Limb (tissue), 2 donors: Measurements from ENCODE around the gene CDC123.
"Not testable (repeated sequence)": the region's sequence is repeated elsewhere in the genome, so short reads cannot be mapped to it uniquely, and the experiment has no call there.

Experiments
- DNase-seq, 2 donors: peaks; one replicate each; pipeline ENCODE4 v3.0.0-alpha.2; 2016; ENCODE audit errors: extremely low spot score in 2 of 2

CDC123 gene

GRCh38 chr10:12195603-12196506, at the start of gene CDC123, which contains the start of gene NUDT5:
TSS of gene CDC123 (plus strand) at chr10:12196188. CDS start at chr10:12196246, 58 bp downstream.
TSS of gene NUDT5 (minus strand) at chr10:12195891. CDS start at chr10:12186291, 9,600 bp downstream.
- peak; percentile 91 to 92 for DNase-seq

GRCh38 chr10:12150163-12150562, 45.8 kb upstream of the CDC123 start:
- DNase-seq, result no peak

DNA sequence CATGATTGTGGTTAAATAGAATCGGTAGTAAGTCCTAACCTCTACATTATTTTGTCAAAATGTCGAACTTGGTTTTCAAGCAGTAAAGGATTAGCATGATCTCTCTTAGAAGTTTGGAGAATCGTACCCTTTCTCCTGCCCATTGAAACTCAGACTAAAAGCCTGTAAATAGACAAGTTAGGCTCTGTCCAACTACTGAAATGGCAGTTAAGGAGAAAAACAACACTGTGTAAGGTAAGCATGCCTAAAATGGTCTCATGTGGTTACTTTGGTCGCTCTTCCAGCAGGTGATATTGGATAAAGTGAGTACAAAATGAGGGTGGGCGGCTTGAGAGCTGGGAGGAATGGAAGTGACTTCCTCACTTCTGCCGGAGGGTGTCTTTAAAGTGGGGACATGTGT, 41.5 kb upstream of the CDC123 start:
- DNase-seq, result no peak

DNA sequence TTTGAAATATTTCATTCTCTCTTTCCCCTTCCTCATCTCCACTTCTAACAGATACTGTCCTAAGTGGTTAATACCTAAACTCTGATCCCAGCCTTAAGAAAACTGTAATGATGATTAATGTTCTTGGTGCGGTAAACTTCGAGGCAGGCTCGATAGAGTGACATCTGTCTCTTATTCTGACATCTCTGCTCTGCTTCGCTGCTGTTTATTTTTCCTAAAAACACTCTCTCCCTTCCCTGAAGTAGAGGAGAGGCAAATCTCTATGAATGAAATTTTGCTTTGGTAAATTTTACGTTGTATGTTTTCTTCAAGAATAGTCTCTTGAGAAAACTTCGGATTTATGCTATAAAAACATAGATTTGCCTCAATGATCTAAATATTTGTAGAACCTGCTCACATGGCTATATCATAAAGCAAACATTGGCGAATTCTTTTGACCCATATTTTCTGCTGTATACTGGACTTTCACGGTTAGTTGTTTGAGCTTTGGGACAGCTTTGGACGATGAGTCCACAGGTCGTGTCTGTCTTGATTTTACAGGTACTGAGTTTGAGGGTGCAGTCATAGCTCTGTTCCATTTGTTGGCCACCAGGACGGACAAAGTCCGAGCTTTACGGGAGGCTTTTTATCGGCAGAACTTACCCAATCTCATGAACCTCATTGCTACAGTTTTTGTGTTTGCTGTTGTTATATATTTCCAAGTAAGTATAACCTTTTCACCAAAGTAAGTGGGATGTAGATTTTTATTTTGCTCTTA, 39.4 kb upstream of the CDC123 start:
- DNase-seq, result no peak

DNA sequence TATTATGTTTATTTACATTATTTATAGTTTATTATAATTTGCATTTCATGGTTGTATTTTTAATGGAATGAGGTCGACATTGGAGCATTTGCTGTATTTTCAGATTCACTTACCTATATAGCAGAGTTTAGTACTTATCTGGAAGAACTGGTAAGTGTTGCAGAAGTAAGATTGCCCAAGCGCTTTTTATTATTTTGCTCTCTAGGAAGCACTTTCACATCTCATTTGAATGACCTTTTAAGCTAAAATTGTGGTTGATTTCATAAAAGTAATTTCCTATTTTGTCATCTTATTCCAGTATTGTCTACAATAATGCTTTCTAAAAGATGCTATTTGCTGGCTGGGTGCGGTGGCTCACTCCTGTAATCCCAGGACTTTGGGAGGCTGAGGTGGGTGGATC, 37.9 kb upstream of the CDC123 start:
- DNase-seq, result no peak

DNA sequence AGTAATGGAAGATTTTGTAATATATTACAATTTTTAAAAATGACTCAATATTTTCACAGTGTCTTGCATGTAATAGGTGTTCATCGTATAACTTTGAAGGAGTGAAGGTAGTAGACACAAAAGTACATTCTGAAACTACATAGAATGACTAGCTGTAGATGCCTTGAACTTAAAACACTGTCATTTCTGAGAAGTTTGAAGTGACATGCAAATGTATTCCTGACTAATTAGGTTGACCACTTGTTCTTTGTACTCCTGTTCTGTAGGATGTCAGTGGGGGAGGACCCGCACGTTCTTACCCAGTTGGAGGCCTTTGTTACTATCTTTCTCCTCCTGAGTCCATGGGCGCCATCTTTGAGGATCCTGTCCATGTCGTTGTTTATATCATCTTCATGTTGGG, 35.3 kb upstream of the CDC123 start:
- DNase-seq, result no peak

- DNase-seq, result no peak
Measured at GRCh38 chr10:12162927-12163326, 33.1 kb upstream of the CDC123 start.

DNA sequence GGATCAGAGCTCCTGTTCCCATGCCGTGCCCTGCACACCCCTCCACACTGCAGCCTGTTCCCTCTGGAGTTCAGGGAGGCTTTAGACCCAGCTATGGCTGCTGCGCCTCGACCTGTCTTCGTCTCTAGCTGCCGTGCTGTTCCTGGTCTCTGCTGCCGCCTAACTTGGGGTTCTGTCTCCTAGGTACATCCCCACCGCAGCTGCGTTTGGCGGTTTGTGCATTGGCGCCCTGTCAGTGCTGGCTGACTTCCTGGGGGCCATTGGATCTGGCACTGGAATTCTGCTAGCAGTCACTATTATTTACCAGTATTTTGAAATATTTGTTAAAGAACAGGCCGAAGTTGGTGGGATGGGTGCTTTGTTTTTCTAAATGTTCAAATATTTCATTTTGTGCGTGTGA, 31.9 kb upstream of the CDC123 start:
- DNase-seq, result no peak

DNA sequence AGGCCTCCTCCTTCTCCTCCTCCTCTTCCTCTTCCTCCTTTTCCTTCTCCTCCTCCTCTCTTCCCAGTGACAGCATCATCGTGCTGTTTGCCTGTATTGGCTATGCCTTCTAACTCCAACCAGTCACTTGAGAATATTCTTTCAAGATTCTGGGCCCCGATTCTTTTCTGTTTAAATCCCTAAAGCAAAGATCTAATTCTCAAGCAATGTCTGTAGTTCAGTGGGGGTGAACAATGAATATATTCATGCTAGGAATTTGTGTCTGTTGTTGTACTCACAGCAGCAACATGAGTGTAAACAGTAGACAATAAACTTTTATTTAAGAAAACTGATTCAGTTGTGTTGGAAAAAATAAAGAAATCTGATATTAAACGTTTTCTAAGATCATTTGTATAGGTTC, 31.0 kb upstream of the CDC123 start:
- no peak for DNase-seq

- no peak for DNase-seq
Measured at GRCh38 chr10:12165999-12166775, 29.8 kb upstream of the CDC123 start.

DNA sequence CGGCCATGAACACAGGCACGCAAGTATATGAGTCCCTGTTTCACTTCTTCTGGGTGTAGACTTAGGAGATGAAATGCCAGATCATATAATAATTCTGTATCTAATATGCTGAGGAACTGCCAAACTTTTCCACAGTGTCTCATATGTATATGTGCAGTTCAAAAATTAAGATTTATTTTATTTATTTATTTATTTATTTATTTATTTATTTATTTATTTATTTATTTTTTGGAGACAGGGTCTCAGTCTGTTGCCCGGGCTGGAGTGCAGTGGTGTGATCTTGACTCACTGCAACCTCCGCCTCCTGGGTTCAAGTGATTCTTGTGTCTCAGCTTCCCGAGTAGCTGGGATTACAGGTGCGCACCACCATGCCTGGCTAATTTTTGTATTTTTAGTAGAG, 24.5 kb upstream of the CDC123 start:
- not testable (repeated sequence) for DNase-seq

DNA sequence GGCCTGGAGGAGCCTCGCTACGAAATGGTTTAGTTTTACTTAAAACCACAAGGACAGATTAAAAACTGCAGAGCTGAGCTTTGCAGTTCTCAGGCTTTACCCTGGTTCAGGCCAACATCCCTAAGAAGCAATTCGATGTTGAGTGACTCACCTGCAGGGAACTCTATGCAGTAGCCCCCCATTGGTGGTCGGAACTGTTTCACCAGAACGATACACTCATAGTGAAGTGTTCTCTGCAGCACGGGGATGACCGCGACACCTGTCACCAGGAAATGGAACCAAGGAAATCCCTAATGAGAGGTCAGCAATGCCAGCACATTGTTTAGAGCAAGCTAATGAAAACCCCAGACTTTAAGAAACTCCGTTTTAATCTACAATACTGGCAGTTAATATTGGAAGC, 18.3 kb upstream of the CDC123 start:
- DNase-seq, result no peak

GRCh38 chr10:12179606-12180170, 16.3 kb upstream of the CDC123 start:
- no peak for DNase-seq

DNA sequence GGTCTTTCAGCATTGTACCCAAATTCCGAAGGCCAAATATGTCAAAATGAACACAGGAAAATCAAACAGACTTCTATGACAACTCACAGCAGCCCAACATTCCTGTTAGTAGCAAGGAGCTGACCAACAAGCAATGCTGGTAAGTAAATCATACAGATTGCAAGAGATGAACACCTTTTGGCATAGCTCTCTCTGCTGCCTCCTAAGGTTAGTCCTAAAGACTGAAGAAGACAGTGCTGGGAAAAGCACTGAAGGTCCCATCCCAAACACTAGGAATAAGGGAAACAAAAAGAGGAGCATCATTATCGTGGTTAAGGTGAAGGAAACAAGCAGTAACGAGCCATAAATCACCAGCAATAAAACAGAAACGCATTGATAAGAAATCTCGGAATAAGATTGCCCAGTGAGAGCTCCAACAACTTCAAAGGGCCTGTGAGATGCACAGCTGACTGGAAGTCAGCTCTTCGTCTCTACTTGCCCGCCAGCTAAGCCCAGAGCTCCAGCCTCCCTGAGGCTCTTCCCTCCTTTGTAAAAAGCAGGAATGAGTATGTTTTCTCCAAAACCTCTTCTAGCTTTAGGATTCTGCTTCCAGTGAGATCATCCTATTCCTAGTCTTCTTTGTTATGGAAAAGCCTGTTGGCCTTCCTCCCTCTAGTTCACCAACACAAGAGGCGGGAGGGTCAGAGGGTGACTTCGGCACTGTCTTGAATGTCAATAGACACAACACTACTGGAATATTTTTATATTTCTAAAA, 15.6 kb upstream of the CDC123 start:
- DNase-seq, result no peak

- no peak for DNase-seq
Measured at GRCh38 chr10:12181065-12181775, 14.8 kb upstream of the CDC123 start.

- no peak for DNase-seq
Measured at GRCh38 chr10:12184165-12184564, 11.8 kb upstream of the CDC123 start.

DNA sequence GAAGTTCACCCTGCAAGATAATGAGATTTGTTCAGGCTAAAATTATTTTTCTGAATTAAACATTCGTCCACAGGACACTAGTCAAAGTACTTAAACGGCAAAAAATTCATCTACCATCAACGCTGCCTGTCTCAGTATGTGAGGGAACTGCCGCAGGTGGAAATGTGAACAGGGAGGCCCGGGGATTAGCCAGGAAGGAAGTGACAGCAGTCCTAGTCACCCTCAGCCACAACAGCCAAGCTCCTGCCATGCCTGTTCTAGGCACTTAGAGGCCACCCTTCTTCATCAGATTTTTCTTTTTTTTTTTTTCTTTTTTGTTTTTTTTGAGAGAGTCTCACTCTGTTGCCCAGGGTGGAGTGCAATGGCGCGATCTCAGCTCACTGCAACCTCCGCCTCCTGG, 9.7 kb upstream of the CDC123 start:
- DNase-seq, result no peak

GRCh38 chr10:12187321-12187905, 8.6 kb upstream of the CDC123 start:
- DNase-seq, result no peak

GRCh38 chr10:12188656-12189055, 7.3 kb upstream of the CDC123 start:
- no peak for DNase-seq

- DNase-seq, result no peak
Measured at GRCh38 chr10:12189426-12189825, 6.6 kb upstream of the CDC123 start.
